Spinal cord (tissue), 10 donors: ENCODE measurements around the gene SLC29A3. TPM values are rescaled to one million over a fixed set of nuclear protein-coding genes. Genes with fewer than 3 reads are reported as not detected.

Experiments
- DNase-seq, 6 donors: peaks; one replicate each; pipeline versions ENCODE4 v3.0.0 to v3.0.0-alpha.2; 2013 to 2015; ENCODE audit warnings: low spot score in 6 of 6, low read depth in 4 of 6
- H3K27ac ChIP-seq: one replicate; pipeline ENCODE4 v1.5.1; 2013; ENCODE audit warnings: low read depth, low read length, control low read depth
- H3K27me3 ChIP-seq: one replicate; pipeline ENCODE4 v1.6.1; 2013; ENCODE audit warnings: low read length; ENCODE audit not compliant: control insufficient read depth, insufficient read depth
- H3K36me3 ChIP-seq: one replicate; pipeline ENCODE4 v1.6.1; 2013; ENCODE audit warnings: low read length; ENCODE audit not compliant: control insufficient read depth, insufficient read depth
- H3K4me1 ChIP-seq: one replicate; pipeline ENCODE4 v1.6.1; 2013; ENCODE audit warnings: low read length; ENCODE audit not compliant: control insufficient read depth, insufficient read depth
- H3K4me3 ChIP-seq: one replicate; pipeline ENCODE4 v1.5.1; 2013; ENCODE audit warnings: low read depth, low read length, control low read depth
- H3K9me3 ChIP-seq: one replicate; pipeline ENCODE4 v1.6.1; 2013; ENCODE audit warnings: low read length; ENCODE audit not compliant: control insufficient read depth, insufficient read depth
- WGBS: methylation state at CpG from one replicate; pipeline ENCODE4 v1.1.5; 2013; ENCODE audit warnings: missing lambda C conversion rate; ENCODE audit not compliant: insufficient coverage; 5-methylcytosine and 5-hydroxymethylcytosine counted together
- polyA plus RNA-seq, 2 donors: library from polyadenylated mRNA; unstranded; fragments of 120-200 nt; gene quantifications; one replicate each; pipeline ENCODE4 v1.2.1, GENCODE V29; 2013; ENCODE audit not compliant: insufficient read length in 2 of 2
- total RNA-seq, 2 donors: library from RNA; depleted of rRNA in 1 of 2; stranded (reverse); fragments of 120-200 nt in 1 of 2; fragments of >200 nt in 1 of 2; gene quantifications; one replicate each; pipeline versions ENCODE4 v1.2.3 to v1.2.4, GENCODE V29; 2013 to 2014
- donor health status: healthy.

Gene SLC29A3
- total and polyA plus RNA-seq, 4 donors = 2.7 to 9.3 (median 6.1) TPM

GRCh38 chr10:71283876-71284275 is 35.2 kb upstream of the SLC29A3 start:
- H3K36me3 ChIP-seq = peaks cover 48% of the 10 kb centered on the region
- no peak overlapping the region for H3K4me3 ChIP-seq
- DNase-seq = peak in 1 of 6 donors; percentile 49
- H3K9me3 ChIP-seq = no peaks in the 10 kb centered on the region
- H3K27ac ChIP-seq = no peak overlapping the region
- no peaks in the 10 kb centered on the region for H3K27me3 ChIP-seq
- 48% methylated on average over 10 of the region's 10 CpGs for WGBS
- H3K4me1 ChIP-seq = peaks cover 41% of the 10 kb centered on the region

GRCh38 chr10:71284544-71285179 is 34.4 kb upstream of the SLC29A3 start:
- no peaks in the 10 kb centered on the region for H3K9me3 ChIP-seq
- no peak for DNase-seq
- no peak overlapping the region for H3K4me3 ChIP-seq
- no peaks in the 10 kb centered on the region for H3K27me3 ChIP-seq
- WGBS = 93% methylated on average over 10 of the region's 19 CpGs
- no peak overlapping the region for H3K27ac ChIP-seq
- H3K36me3 ChIP-seq = peaks cover 53% of the 10 kb centered on the region
- peaks cover 33% of the 10 kb centered on the region for H3K4me1 ChIP-seq

- peak in 5 of 6 donors; percentile 38 to 90 (median 54) for DNase-seq
- Histone ChIP-seq H3K9me3 (no peaks in the 10 kb centered on the region), H3K27ac (no peak overlapping the region), H3K27me3 (no peaks in the 10 kb centered on the region), H3K36me3 (peaks cover 51% of the 10 kb centered on the region), H3K4me1 (peaks cover 28% of the 10 kb centered on the region), H3K4me3 (no peak overlapping the region)
- WGBS = 38% methylated on average over 11 of the region's 11 CpGs
Observed at GRCh38 chr10:71285180-71285545, 33.9 kb upstream of the SLC29A3 start.

- Histone ChIP-seq H3K4me1 (peaks cover 24% of the 10 kb centered on the region), H3K9me3 (no peaks in the 10 kb centered on the region), H3K27me3 (no peaks in the 10 kb centered on the region), H3K4me3 (no peak overlapping the region), H3K27ac (no peak overlapping the region), H3K36me3 (peaks cover 56% of the 10 kb centered on the region)
- DNase-seq = no peak
- 100% methylated on average over 3 of the region's 4 CpGs for WGBS
Observed at GRCh38 chr10:71285986-71286385, 33.1 kb upstream of the SLC29A3 start.

GRCh38 chr10:71286521-71287294 is 32.4 kb upstream of the SLC29A3 start:
- peaks cover 22% of the 10 kb centered on the region for H3K4me1 ChIP-seq
- H3K27me3 ChIP-seq = no peaks in the 10 kb centered on the region
- H3K36me3 ChIP-seq = peaks cover 59% of the 10 kb centered on the region
- WGBS = 93% methylated on average over 17 of the region's 17 CpGs
- DNase-seq = no peak
- H3K9me3 ChIP-seq = no peaks in the 10 kb centered on the region
- no peak overlapping the region for H3K27ac ChIP-seq
- no peak overlapping the region for H3K4me3 ChIP-seq

- Histone ChIP-seq H3K9me3 (no peaks in the 10 kb centered on the region), H3K36me3 (peaks cover 59% of the 10 kb centered on the region), H3K27me3 (no peaks in the 10 kb centered on the region), H3K27ac (no peak overlapping the region), H3K4me3 (no peak overlapping the region), H3K4me1 (peaks cover 15% of the 10 kb centered on the region)
- 91% methylated on average over 13 of the region's 14 CpGs for WGBS
- DNase-seq = no peak
Observed at GRCh38 chr10:71287456-71287855, 31.6 kb upstream of the SLC29A3 start.

- peaks cover 12% of the 10 kb centered on the region for H3K4me1 ChIP-seq
- 83% methylated on average over 15 of the region's 15 CpGs for WGBS
- peaks cover 62% of the 10 kb centered on the region for H3K36me3 ChIP-seq
- no peak overlapping the region for H3K4me3 ChIP-seq
- no peak overlapping the region for H3K27ac ChIP-seq
- no peaks in the 10 kb centered on the region for H3K9me3 ChIP-seq
- H3K27me3 ChIP-seq = no peaks in the 10 kb centered on the region
- no peak for DNase-seq
Observed at GRCh38 chr10:71288461-71288860, 30.6 kb upstream of the SLC29A3 start.

GRCh38 chr10:71289421-71290130 is 29.5 kb upstream of the SLC29A3 start:
- 90% methylated on average over 10 of the region's 12 CpGs for WGBS
- Histone ChIP-seq H3K27me3 (no peaks in the 10 kb centered on the region), H3K4me3 (no peak overlapping the region), H3K4me1 (peaks cover 2% of the 10 kb centered on the region), H3K36me3 (peaks cover 71% of the 10 kb centered on the region), H3K27ac (no peak overlapping the region), H3K9me3 (no peaks in the 10 kb centered on the region)
- no peak for DNase-seq

- no peak overlapping the region for H3K4me3 ChIP-seq
- 81% methylated on average over 2 of the region's 3 CpGs for WGBS
- no peaks in the 10 kb centered on the region for H3K4me1 ChIP-seq
- no peaks in the 10 kb centered on the region for H3K9me3 ChIP-seq
- DNase-seq = no peak
- no peaks in the 10 kb centered on the region for H3K27me3 ChIP-seq
- peaks cover 71% of the 10 kb centered on the region for H3K36me3 ChIP-seq
- no peak overlapping the region for H3K27ac ChIP-seq
Observed at GRCh38 chr10:71290331-71290730, 28.7 kb upstream of the SLC29A3 start.
